H9 (cell line): ENCODE data around the gene OFD1. TPM values are rescaled to one million over a fixed set of nuclear protein-coding genes. Genes with fewer than 3 reads are reported as not detected.

ENCODE experiments used
- DNase-seq: peaks from one replicate; pipeline ENCODE4 v3.0.0-alpha.2; 2017
- H2AFZ ChIP-seq: one replicate; pipeline ENCODE4 v1.6.1; 2013; ENCODE audit warnings: mild to moderate bottlenecking, low read length, control low read depth, moderate library complexity
- H2AK5ac ChIP-seq: 2 replicates; pipeline ENCODE4 v1.6.1; 2013; ENCODE audit warnings: low read length, control low read depth, mixed read lengths; ENCODE audit not compliant: insufficient read length
- H2BK120ac ChIP-seq: one replicate; pipeline ENCODE4 v1.6.1; 2013; ENCODE audit warnings: low read depth, mild to moderate bottlenecking, low read length, control low read depth, inconsistent platforms; ENCODE audit not compliant: poor library complexity, severe bottlenecking
- H2BK12ac ChIP-seq: 2 replicates; pipeline ENCODE4 v1.6.1; 2013; ENCODE audit warnings: low read length, control low read depth, mixed read lengths, low read depth; ENCODE audit not compliant: insufficient read length
- H2BK15ac ChIP-seq: 2 replicates; pipeline ENCODE4 v1.6.1; 2013; ENCODE audit warnings: low read depth, low read length, control low read depth
- H2BK20ac ChIP-seq: one replicate; pipeline ENCODE4 v1.6.1; 2013; ENCODE audit warnings: low read depth, mild to moderate bottlenecking, low read length, control low read depth, inconsistent platforms; ENCODE audit not compliant: poor library complexity, severe bottlenecking
- H2BK5ac ChIP-seq: 2 replicates; pipeline ENCODE4 v1.6.1; 2013; ENCODE audit warnings: low read length, control low read depth, mixed read lengths; ENCODE audit not compliant: insufficient read length
- H3K14ac ChIP-seq: 2 replicates; pipeline ENCODE4 v1.6.1; 2013; ENCODE audit warnings: low read length, control low read depth; ENCODE audit not compliant: insufficient read depth
- H3K18ac ChIP-seq: 2 replicates; pipeline ENCODE4 v1.6.1; 2013; ENCODE audit warnings: low read depth, mild to moderate bottlenecking, mixed read lengths, low read length, control low read depth; ENCODE audit not compliant: insufficient read length
- H3K23ac ChIP-seq: 2 replicates; pipeline ENCODE4 v1.6.1; 2013; ENCODE audit warnings: low read length, control low read depth, mixed read lengths, low read depth; ENCODE audit not compliant: insufficient read length
- H3K23me2 ChIP-seq: 2 replicates; pipeline ENCODE4 v1.6.1; 2013; ENCODE audit warnings: low read depth, mild to moderate bottlenecking, mixed read lengths, low read length, control low read depth; ENCODE audit not compliant: insufficient read length, poor library complexity, severe bottlenecking
- H3K27ac ChIP-seq: 2 replicates; pipeline ENCODE4 v1.5.1; 2013; ENCODE audit warnings: low read length, control low read depth, mixed read lengths, low read depth; ENCODE audit not compliant: insufficient read length
- H3K27me3 ChIP-seq: 2 replicates; pipeline ENCODE4 v1.6.1; 2013; ENCODE audit warnings: low read length, control low read depth, inconsistent platforms; ENCODE audit not compliant: insufficient read depth
- H3K4ac ChIP-seq: 2 replicates; pipeline ENCODE4 v1.6.1; 2013; ENCODE audit warnings: low read depth, mild to moderate bottlenecking, control low read depth, inconsistent platforms, low read length, moderate library complexity
- H3K4me1 ChIP-seq: 2 replicates; pipeline ENCODE4 v1.6.1; 2013; ENCODE audit warnings: low read length, control low read depth, inconsistent platforms; ENCODE audit not compliant: insufficient read depth
- H3K4me2 ChIP-seq: 2 replicates; pipeline ENCODE4 v1.6.1; 2013; ENCODE audit warnings: low read length, control low read depth, mixed read lengths; ENCODE audit not compliant: insufficient read length, insufficient read depth
- H3K56ac ChIP-seq: 2 replicates; pipeline ENCODE4 v1.6.1; 2013; ENCODE audit warnings: low read depth, mild to moderate bottlenecking, mixed read lengths, low read length, control low read depth; ENCODE audit not compliant: insufficient read length
- H3K79me1 ChIP-seq: 2 replicates; pipeline ENCODE4 v1.6.1; 2013; ENCODE audit warnings: low read depth, mild to moderate bottlenecking, moderate library complexity, low read length, control low read depth, inconsistent platforms; ENCODE audit not compliant: insufficient read depth, poor library complexity, severe bottlenecking
- H3K79me2 ChIP-seq: 2 replicates; pipeline ENCODE4 v1.6.1; 2013; ENCODE audit warnings: low read length, control low read depth, inconsistent platforms; ENCODE audit not compliant: insufficient read depth
- H3K9ac ChIP-seq: 2 replicates; pipeline ENCODE4 v1.6.1; 2013; ENCODE audit warnings: low read length, control low read depth, mixed read lengths; ENCODE audit not compliant: insufficient read length; ENCODE audit errors: extremely low read depth
- H3K9me3 ChIP-seq: one replicate; pipeline ENCODE4 v1.6.1; 2013; ENCODE audit warnings: low read depth, low read length, inconsistent platforms; ENCODE audit not compliant: control insufficient read depth
- H3T11ph ChIP-seq: one replicate; pipeline ENCODE4 v1.6.1; 2013; ENCODE audit warnings: mild to moderate bottlenecking, low read length, control low read depth, inconsistent platforms
- H4K20me1 ChIP-seq: one replicate; pipeline ENCODE4 v1.6.1; 2013; ENCODE audit not compliant: control insufficient read depth, insufficient read length, insufficient read depth
- H4K5ac ChIP-seq: 2 replicates; pipeline ENCODE4 v1.6.1; 2013; ENCODE audit warnings: low read depth, mild to moderate bottlenecking, mixed read lengths, low read length, control low read depth; ENCODE audit not compliant: insufficient read length
- H4K8ac ChIP-seq: replicated peaks from 2 replicates; pipeline ENCODE4 v1.6.1; 2013; ENCODE audit warnings: low read length, control low read depth, mixed read lengths, low read depth; ENCODE audit not compliant: insufficient read length
- H4K91ac ChIP-seq: 2 replicates; pipeline ENCODE4 v1.6.1; 2013; ENCODE audit warnings: low read depth, mild to moderate bottlenecking, moderate library complexity, mixed read lengths, low read length, control low read depth; ENCODE audit not compliant: insufficient read length
- H3K27ac Mint-ChIP-seq, 3 experiments: 2 replicates in 2 of 3; 3 replicates in 1 of 3; pipeline ENCODE4 v1.8.0; 2020 to 2021; ENCODE audit warnings: mixed read lengths in 3 of 3, mild to moderate bottlenecking in 1 of 3, moderate library complexity in 1 of 3
- H3K27me3 Mint-ChIP-seq: 2 replicates; pipeline ENCODE4 v1.8.0; 2021; ENCODE audit warnings: low read depth, mild to moderate bottlenecking, moderate library complexity, mixed read lengths
- H3K36me3 Mint-ChIP-seq, 3 experiments: 2 replicates in 2 of 3; 3 replicates in 1 of 3; pipeline ENCODE4 v1.8.0; 2020 to 2021; ENCODE audit warnings: low read depth in 3 of 3, mixed read lengths in 3 of 3; ENCODE audit not compliant: insufficient read depth in 1 of 3
- H3K4me1 Mint-ChIP-seq, 2 experiments: 2 replicates each; pipeline ENCODE4 v1.8.0; 2020; ENCODE audit warnings: mixed read lengths in 2 of 2
- H3K4me3 Mint-ChIP-seq, 2 experiments: 2 replicates in 1 of 2; 3 replicates in 1 of 2; pipeline ENCODE4 v1.8.0; 2020 to 2021; ENCODE audit warnings: mild to moderate bottlenecking in 2 of 2, mixed read lengths in 2 of 2, moderate library complexity in 1 of 2
- H3K9me3 Mint-ChIP-seq, 2 experiments: 2 replicates in 1 of 2; 3 replicates in 1 of 2; pipeline ENCODE4 v1.8.0; 2020; ENCODE audit warnings: mild to moderate bottlenecking in 2 of 2, mixed read lengths in 2 of 2, moderate library complexity in 1 of 2
- total RNA-seq: library from RNA; stranded (reverse); gene quantifications from 2 replicates; pipeline ENCODE4 v1.2.1, GENCODE V29; 2021
- TF ChIP-seq, protein P1 (sequence below): fragments of 200-600 bp; sonication (generic); conservative IDR thresholded peaks from 3 replicates; pipeline ENCODE4 v1.8.0; 2021; ENCODE audit warnings: antibody characterized with exemption, mild to moderate bottlenecking

Gene OFD1
- total RNA-seq, 1 experiment from 2014 or later, result 36.0 TPM

- no peak overlapping the region for H3K9ac ChIP-seq
- H3K56ac ChIP-seq, result no peak overlapping the region
- no peak overlapping the region for H3K4ac ChIP-seq
- H3K27me3 ChIP-seq, result no peaks in the 10 kb centered on the region
- no peak overlapping the region for H2BK5ac ChIP-seq
- H4K5ac ChIP-seq, result no peak overlapping the region
- no peak overlapping the region for H2BK12ac ChIP-seq
- no peak overlapping the region for H2AFZ ChIP-seq
- no peaks in the 10 kb centered on the region for H4K20me1 ChIP-seq
- no peak overlapping the region for H4K8ac ChIP-seq
- TF ChIP-seq, protein P1, sequence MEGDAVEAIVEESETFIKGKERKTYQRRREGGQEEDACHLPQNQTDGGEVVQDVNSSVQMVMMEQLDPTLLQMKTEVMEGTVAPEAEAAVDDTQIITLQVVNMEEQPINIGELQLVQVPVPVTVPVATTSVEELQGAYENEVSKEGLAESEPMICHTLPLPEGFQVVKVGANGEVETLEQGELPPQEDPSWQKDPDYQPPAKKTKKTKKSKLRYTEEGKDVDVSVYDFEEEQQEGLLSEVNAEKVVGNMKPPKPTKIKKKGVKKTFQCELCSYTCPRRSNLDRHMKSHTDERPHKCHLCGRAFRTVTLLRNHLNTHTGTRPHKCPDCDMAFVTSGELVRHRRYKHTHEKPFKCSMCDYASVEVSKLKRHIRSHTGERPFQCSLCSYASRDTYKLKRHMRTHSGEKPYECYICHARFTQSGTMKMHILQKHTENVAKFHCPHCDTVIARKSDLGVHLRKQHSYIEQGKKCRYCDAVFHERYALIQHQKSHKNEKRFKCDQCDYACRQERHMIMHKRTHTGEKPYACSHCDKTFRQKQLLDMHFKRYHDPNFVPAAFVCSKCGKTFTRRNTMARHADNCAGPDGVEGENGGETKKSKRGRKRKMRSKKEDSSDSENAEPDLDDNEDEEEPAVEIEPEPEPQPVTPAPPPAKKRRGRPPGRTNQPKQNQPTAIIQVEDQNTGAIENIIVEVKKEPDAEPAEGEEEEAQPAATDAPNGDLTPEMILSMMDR, result no peak
- Mint-ChIP-seq H3K36me3 (peaks cover 9 to 67% (median 35%) of the 10 kb centered on the region in 3 experiments; a peak in 6 of 7 replicates), H3K4me1 (no peaks in the 10 kb centered on the region), H3K4me3 (no peak overlapping the region), H3K9me3 (peaks cover 20 to 35% of the 10 kb centered on the region in 2 experiments), H3K27me3 (no peaks in the 10 kb centered on the region), H3K27ac (no peak overlapping the region)
- no peak for DNase-seq
- H3K23me2 ChIP-seq, result no peaks in the 10 kb centered on the region
- no peaks in the 10 kb centered on the region for H3K79me1 ChIP-seq
- H2BK20ac ChIP-seq, result no peak overlapping the region
- H3K9me3 ChIP-seq, result no peaks in the 10 kb centered on the region
- H3K79me2 ChIP-seq, result 0 out of 2 replicates have a peak, but pooled peaks cover 2% of the 10 kb centered on the region
- no peak overlapping the region for H3T11ph ChIP-seq
- H3K4me2 ChIP-seq, result no peak overlapping the region
- no peak overlapping the region for H4K91ac ChIP-seq
- H3K23ac ChIP-seq, result no peak overlapping the region
- no peaks in the 10 kb centered on the region for H3K4me1 ChIP-seq
- no peak overlapping the region for H3K18ac ChIP-seq
- H3K27ac ChIP-seq, result no peak overlapping the region
- H2BK15ac ChIP-seq, result no peak overlapping the region
- H3K14ac ChIP-seq, result no peak overlapping the region
- no peak overlapping the region for H2AK5ac ChIP-seq
- H2BK120ac ChIP-seq, result no peak overlapping the region
These were observed 16.3 kb downstream of the OFD1 start for GRCh38 chrX:13750812-13751211.
